Ishikawa (cell line): ENCODE data around the gene HELT.

Experiments used
- CEBPB ChIP-seq: IDR thresholded peaks from 2 replicates; pipeline ENCODE4 v1.6.1; 2012
- CREB1 ChIP-seq: IDR thresholded peaks from 2 replicates; pipeline ENCODE4 v1.6.1; 2012; ENCODE audit warnings: low read depth
- EGR1 ChIP-seq: IDR thresholded peaks from 2 replicates; pipeline ENCODE4 v1.6.1; 2012
- EP300 ChIP-seq: IDR thresholded peaks from 2 replicates; pipeline ENCODE4 v1.6.1; 2012; ENCODE audit warnings: borderline replicate concordance
- FOXM1 ChIP-seq: IDR thresholded peaks from 2 replicates; pipeline ENCODE4 v1.6.1; 2012; ENCODE audit warnings: low read depth, borderline replicate concordance
- NFIC ChIP-seq: IDR thresholded peaks from 2 replicates; pipeline ENCODE4 v1.6.1; 2012
- RAD21 ChIP-seq: IDR thresholded peaks from 2 replicates; pipeline ENCODE4 v1.6.1; 2012; ENCODE audit warnings: low read depth
- TAF1 ChIP-seq: IDR thresholded peaks from 2 replicates; pipeline ENCODE4 v1.6.1; 2012; ENCODE audit warnings: low read depth, mild to moderate bottlenecking
- TCF12 ChIP-seq: IDR thresholded peaks from 2 replicates; pipeline ENCODE4 v1.6.1; 2012; ENCODE audit warnings: low read depth
- TEAD4 ChIP-seq: IDR thresholded peaks from 2 replicates; pipeline ENCODE4 v1.6.1; 2012
- YY1 ChIP-seq: IDR thresholded peaks from 2 replicates; pipeline ENCODE4 v1.6.1; 2012; ENCODE audit warnings: low read depth
- ZBTB7A ChIP-seq: IDR thresholded peaks from 2 replicates; pipeline ENCODE4 v1.6.1; 2012; ENCODE audit warnings: low read depth
- TF ChIP-seq, protein P1 (sequence below): IDR thresholded peaks from 2 replicates; pipeline ENCODE4 v1.6.1; 2012; ENCODE audit warnings: low read depth, mild to moderate bottlenecking
- TF ChIP-seq, protein P2 (sequence below): IDR thresholded peaks from 2 replicates; pipeline ENCODE4 v1.6.1; 2012
- TF ChIP-seq, protein P3 (sequence below): IDR thresholded peaks from 2 replicates; pipeline ENCODE4 v1.6.1; 2012

Gene HELT

DNA sequence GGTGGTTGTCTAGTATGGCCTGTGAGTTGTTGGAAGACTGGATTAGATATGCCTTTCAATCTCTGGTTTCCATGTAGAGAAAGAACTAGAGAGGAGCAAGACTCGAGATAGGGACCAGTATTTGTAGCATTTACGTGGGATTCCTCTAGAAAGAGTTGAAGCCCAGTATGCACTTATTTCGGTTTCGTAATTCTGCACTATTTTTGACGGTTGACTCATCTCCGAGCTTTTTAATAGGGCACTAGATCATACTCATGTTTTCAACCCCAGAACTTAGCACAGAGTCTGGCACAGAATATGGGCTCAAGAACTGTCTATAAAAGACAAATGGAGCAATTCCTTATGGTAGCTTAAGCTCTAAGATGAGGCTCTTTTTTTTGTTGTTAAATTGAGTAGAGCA, 15.7 kb downstream of the HELT start:
- no peak for TF ChIP-seq EP300
- TF ChIP-seq CREB1, result no peak
- no peak for TF ChIP-seq EGR1
- TF ChIP-seq TCF12, result no peak
- no peak for TF ChIP-seq YY1
- no peak for TF ChIP-seq CEBPB
- no peak for TF ChIP-seq TAF1
- TF ChIP-seq, protein P1, sequence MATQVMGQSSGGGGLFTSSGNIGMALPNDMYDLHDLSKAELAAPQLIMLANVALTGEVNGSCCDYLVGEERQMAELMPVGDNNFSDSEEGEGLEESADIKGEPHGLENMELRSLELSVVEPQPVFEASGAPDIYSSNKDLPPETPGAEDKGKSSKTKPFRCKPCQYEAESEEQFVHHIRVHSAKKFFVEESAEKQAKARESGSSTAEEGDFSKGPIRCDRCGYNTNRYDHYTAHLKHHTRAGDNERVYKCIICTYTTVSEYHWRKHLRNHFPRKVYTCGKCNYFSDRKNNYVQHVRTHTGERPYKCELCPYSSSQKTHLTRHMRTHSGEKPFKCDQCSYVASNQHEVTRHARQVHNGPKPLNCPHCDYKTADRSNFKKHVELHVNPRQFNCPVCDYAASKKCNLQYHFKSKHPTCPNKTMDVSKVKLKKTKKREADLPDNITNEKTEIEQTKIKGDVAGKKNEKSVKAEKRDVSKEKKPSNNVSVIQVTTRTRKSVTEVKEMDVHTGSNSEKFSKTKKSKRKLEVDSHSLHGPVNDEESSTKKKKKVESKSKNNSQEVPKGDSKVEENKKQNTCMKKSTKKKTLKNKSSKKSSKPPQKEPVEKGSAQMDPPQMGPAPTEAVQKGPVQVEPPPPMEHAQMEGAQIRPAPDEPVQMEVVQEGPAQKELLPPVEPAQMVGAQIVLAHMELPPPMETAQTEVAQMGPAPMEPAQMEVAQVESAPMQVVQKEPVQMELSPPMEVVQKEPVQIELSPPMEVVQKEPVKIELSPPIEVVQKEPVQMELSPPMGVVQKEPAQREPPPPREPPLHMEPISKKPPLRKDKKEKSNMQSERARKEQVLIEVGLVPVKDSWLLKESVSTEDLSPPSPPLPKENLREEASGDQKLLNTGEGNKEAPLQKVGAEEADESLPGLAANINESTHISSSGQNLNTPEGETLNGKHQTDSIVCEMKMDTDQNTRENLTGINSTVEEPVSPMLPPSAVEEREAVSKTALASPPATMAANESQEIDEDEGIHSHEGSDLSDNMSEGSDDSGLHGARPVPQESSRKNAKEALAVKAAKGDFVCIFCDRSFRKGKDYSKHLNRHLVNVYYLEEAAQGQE, result no peak
- TF ChIP-seq, protein P2, sequence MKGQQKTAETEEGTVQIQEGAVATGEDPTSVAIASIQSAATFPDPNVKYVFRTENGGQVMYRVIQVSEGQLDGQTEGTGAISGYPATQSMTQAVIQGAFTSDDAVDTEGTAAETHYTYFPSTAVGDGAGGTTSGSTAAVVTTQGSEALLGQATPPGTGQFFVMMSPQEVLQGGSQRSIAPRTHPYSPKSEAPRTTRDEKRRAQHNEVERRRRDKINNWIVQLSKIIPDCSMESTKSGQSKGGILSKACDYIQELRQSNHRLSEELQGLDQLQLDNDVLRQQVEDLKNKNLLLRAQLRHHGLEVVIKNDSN, result no peak
- TF ChIP-seq NFIC, result no peak
- TF ChIP-seq RAD21, result no peak
- no peak for TF ChIP-seq ZBTB7A
- TF ChIP-seq TEAD4, result no peak
- TF ChIP-seq FOXM1, result no peak
- TF ChIP-seq, protein P3, sequence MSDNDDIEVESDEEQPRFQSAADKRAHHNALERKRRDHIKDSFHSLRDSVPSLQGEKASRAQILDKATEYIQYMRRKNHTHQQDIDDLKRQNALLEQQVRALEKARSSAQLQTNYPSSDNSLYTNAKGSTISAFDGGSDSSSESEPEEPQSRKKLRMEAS, result no peak

DNA sequence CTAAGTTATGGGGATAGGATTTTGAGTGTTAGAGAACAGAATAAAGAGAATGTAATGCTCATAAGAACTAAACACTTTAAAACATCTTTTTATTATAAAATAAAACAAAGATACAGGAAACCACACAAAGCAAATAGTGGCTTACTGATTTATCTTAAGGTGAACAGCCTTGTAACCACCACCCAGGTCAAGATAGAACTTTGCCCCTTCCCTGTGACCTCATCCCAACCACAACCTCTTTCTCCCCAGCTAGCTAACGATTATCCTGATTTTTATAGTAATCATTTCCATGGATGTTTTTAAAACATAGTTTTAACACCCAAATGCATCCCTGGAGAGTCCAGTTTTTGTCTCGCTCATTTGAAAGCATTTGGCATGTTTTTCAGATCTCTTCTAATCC, 17.0 kb downstream of the HELT start:
- TF ChIP-seq, protein P2, result no peak
- TF ChIP-seq FOXM1, result no peak
- no peak for TF ChIP-seq CEBPB
- TF ChIP-seq NFIC, result no peak
- TF ChIP-seq CREB1, result no peak
- no peak for TF ChIP-seq ZBTB7A
- TF ChIP-seq RAD21, result no peak
- TF ChIP-seq, protein P3, result no peak
- TF ChIP-seq TCF12, result no peak

DNA sequence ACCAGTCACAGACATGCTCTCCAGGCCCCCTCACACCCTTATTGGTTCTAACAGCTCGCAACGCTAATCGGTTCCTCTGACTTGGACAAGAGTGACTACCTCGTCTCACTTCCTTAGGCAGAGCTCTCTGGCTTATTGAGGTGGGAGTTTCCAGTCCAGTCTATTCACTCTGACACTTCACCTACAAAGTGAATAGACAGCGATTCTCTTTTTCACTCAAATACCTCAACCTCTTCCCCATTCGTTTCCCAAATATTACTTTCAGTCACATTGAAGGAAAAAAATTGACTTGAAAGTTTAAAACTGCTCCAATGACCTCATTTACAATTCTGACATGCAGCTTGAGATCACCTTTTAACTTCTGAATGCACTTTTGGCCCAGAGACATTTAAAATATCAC, 17.7 kb downstream of the HELT start:
- TF ChIP-seq TCF12 (no peak), FOXM1 (no peak), TAF1 (no peak), EP300 (no peak), ZBTB7A (no peak), CEBPB (no peak), YY1 (no peak), CREB1 (no peak), NFIC (no peak), EGR1 (no peak), RAD21 (no peak), TEAD4 (no peak)
- TF ChIP-seq, protein P1, result no peak
- TF ChIP-seq, protein P3, result no peak
- TF ChIP-seq, protein P2, result no peak

DNA sequence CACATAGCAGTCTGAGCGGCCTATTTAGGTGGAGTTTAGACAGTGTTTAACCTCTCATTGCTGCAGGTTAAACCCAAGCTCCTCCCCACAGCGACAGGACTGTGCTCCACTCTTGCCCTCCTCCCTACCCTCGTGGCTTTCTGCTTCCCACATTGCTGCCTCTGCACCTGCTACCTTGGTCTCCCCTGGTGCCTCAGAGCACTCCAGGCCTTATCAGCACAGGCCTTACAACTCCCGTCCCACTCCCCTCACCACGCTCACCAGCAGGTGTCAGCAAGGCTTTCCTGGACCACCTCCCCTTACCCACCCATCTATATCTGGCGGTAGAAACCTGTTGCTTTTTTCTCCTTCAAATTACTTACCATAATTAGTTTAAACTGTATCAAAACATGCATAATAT, 18.6 kb downstream of the HELT start:
- TF ChIP-seq, protein P1, result no peak
- TF ChIP-seq CREB1, result no peak
- no peak for TF ChIP-seq TAF1
- TF ChIP-seq RAD21, result no peak
- TF ChIP-seq, protein P3, result no peak
- no peak for TF ChIP-seq FOXM1
- no peak for TF ChIP-seq EGR1
- TF ChIP-seq EP300, result no peak
